Activated naive CD8-positive, alpha-beta T cell (primary cell): ENCODE measurements around the gene LRIT1.

Experiments
- H3K27ac Mint-ChIP-seq: one replicate; pipeline ENCODE4 v1.8.0; 2021; ENCODE audit warnings: mixed read lengths
- H3K27me3 Mint-ChIP-seq: one replicate; pipeline ENCODE4 v1.8.0; 2021; ENCODE audit warnings: mixed read lengths
- H3K36me3 Mint-ChIP-seq: one replicate; pipeline ENCODE4 v1.8.0; 2021; ENCODE audit warnings: mixed read lengths
- H3K4me1 Mint-ChIP-seq: one replicate; pipeline ENCODE4 v1.8.0; 2021; ENCODE audit warnings: low read depth, mixed read lengths
- H3K4me3 Mint-ChIP-seq: one replicate; pipeline ENCODE4 v1.8.0; 2021; ENCODE audit warnings: mild to moderate bottlenecking, mixed read lengths
- H3K9me3 Mint-ChIP-seq: one replicate; pipeline ENCODE4 v1.8.0; 2021; ENCODE audit warnings: low read depth, mixed read lengths

LRIT1 gene

DNA sequence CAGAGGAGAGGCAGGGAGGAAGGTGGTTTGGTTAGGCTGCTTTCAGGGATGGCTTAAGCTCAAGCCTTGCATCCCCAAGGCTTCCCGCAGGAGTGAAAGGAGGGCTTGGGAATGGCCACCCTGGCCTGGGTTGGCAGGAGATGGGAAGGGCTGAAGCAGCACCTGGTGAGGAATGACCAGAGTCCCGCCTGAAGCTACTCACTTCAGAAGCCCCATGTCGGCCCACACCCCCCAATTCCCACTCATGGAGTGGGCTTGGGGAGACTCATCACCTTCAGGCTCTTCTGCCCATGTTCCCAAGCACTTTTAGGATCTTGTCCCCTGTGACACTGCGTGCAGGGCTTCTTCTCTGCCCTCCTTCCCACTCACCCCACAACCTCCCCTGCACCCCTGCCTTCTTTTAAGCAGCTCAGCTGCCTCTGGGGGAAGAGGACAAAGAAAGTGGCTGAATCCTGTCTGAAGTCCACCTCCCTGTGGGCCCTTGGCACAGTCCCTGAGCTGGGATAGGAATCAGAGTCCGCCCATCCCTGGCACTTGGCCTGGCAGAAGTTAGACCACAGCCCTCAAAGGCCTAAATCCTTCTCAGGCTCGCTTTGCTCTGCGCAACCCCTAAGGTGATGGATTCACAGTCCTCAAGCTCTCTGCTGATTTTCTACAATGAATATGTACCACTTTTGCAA is 20.0 kb upstream of the LRIT1 start:
- Mint-ChIP-seq H3K9me3 (no peaks in the 10 kb centered on the region), H3K27ac (no peak overlapping the region), H3K36me3 (no peaks in the 10 kb centered on the region), H3K4me1 (peaks cover 6% of the 10 kb centered on the region), H3K27me3 (peaks cover 16% of the 10 kb centered on the region), H3K4me3 (no peak overlapping the region)

- no peaks in the 10 kb centered on the region for H3K36me3 Mint-ChIP-seq
- H3K27me3 Mint-ChIP-seq, result peaks cover 11% of the 10 kb centered on the region
- no peak overlapping the region for H3K27ac Mint-ChIP-seq
- H3K4me1 Mint-ChIP-seq, result peaks cover 2% of the 10 kb centered on the region
- no peak overlapping the region for H3K4me3 Mint-ChIP-seq
- no peaks in the 10 kb centered on the region for H3K9me3 Mint-ChIP-seq
Measured at GRCh38 chr10:84258034-84258695, 16.8 kb upstream of the LRIT1 start.

DNA sequence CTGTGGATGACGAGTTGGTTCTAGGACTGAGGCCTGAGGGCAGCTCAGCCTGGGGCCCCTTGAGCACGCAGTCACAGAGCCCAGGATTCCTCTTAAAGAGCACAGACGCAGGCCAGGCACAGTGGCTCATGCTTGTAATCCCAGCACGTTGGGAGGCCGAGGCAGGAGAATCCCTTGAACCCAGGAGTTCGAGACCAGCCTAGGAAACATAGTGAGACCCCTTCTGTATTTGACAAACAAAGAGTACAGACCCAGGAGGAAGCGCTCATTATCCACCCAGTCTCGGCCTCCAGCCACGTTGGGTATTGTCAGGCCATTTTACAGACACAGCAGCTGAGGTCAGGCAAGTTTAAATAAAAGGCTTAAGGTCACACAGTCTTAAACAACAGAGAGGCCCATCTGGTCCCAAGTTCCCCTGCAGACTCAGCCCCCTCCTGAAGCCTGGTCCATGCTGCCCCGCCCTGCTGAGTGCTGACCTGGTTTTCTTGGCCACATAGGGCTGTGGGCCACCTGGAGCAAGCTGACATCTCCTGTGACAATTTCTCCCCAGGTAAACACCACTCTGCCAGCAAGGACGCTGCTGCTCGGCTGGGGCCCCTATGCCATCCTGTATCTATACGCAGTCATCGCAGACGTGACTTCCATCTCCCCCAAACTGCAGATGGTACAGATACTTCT is 16.1 kb upstream of the LRIT1 start:
- Mint-ChIP-seq H3K4me3 (no peak overlapping the region), H3K9me3 (no peaks in the 10 kb centered on the region), H3K36me3 (no peaks in the 10 kb centered on the region), H3K27me3 (peaks cover 5% of the 10 kb centered on the region), H3K27ac (no peak overlapping the region), H3K4me1 (peaks cover 2% of the 10 kb centered on the region)

DNA sequence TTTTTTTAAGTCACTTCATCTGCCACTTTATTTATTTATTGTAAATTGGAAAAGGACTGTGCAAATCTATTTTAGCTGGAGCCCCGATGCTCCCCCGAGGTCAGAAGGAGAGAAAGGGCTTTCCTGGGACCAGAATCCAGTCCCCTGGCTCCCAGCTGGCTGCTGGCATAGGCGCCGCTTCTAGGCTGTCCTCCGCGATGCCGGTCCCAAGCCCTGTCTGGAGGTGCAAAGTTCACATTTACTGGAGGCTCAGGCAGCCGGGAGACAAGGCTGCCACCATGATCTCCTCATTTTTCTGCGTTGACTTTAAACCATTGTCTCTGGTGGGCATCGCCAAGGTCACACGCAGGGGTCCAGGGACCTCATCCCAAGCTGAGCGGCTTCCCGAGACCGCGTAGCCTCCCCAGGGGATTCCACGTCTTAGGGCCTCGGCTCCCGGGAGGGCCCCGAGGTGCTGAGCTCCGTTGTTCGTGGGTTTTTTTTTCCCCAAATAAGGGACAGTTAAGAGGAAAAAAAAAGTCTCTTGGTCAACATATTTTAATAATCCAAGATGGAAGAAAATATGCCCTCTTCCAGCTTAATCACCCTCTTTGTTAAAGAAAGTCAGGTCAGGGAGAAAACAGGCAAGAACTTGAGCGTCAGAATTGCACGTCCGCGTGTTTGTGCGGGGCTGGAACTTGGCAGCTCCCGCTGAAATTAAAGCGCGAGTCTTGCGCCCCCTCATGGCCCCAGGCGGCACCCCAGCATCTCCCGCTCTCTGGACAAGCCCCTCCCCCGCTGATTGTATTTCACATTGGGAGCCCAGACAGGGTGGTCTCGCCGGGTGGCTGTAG is 15.4 kb upstream of the LRIT1 start:
- H3K27ac Mint-ChIP-seq, result no peak overlapping the region
- H3K9me3 Mint-ChIP-seq, result no peaks in the 10 kb centered on the region
- H3K27me3 Mint-ChIP-seq, result peaks cover 5% of the 10 kb centered on the region
- peak overlapping the region; percentile 7 for H3K4me3 Mint-ChIP-seq
- peaks cover 2% of the 10 kb centered on the region for H3K4me1 Mint-ChIP-seq
- no peaks in the 10 kb centered on the region for H3K36me3 Mint-ChIP-seq

DNA sequence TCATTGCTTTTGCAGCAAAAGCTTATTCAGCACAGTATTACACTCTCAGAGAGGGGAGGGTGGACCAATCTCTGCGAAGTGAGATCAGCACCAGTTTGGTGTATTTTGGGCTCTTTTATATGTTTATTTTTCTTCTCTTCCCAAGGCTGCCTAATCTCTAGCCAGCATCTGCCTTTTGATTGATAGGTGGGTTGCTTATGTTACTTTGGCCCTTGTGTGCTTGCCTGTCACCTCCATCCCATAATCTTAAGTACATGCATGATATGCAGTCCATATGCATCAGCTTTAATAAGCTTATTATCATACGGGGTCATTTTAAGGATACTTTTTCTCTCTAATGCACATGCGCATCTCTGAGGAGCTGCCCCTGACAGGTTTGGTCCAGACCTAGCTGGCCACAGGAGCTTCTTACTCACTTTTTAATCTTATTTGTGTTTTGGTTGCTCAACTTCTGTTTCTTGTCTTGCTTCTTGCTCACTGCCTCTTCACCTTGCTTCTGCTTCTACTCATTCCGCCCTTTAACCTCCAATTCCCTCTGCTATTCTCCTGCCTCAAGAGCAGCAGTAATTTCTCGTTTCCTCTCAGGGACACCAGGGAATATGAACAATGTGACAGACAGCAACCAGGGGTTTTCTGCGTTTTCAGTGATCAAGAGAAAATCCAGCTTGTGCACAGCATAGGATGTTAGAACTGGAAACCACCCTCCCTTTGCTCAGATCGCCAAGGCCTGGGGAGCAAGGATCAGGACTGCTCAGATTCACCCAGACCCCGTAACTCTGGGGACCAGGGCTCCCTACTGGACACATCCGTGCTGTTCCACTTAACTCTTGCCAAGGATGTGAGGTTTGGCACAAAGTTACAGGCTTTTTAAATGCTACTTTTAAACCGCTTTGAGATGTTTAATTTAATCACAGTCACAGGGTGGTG is 13.5 kb upstream of the LRIT1 start:
- Mint-ChIP-seq H3K9me3 (no peaks in the 10 kb centered on the region), H3K27me3 (peaks cover 5% of the 10 kb centered on the region), H3K4me3 (no peak overlapping the region), H3K27ac (no peak overlapping the region), H3K4me1 (peaks cover 2% of the 10 kb centered on the region), H3K36me3 (no peaks in the 10 kb centered on the region)

DNA sequence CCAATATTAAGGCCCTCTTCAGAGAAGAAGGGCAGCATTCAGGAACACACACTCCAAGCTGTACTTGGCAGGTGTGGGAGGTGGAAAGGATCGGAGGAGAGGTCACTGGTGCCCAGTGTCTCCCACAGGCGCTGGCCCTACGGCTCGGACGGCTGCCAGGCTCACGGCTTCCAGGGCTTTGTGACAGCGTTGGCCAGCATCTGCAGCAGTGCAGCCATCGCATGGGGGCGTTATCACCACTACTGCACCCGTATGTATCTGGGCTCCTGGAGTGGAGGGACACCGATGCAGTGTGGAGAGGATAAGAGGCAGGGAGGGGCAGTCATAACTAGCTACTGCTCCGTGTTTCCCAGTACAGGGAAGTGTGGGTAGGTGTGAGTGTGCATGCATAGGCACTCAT is 7.4 kb upstream of the LRIT1 start:
- Mint-ChIP-seq H3K36me3 (no peaks in the 10 kb centered on the region), H3K4me1 (no peaks in the 10 kb centered on the region)

DNA sequence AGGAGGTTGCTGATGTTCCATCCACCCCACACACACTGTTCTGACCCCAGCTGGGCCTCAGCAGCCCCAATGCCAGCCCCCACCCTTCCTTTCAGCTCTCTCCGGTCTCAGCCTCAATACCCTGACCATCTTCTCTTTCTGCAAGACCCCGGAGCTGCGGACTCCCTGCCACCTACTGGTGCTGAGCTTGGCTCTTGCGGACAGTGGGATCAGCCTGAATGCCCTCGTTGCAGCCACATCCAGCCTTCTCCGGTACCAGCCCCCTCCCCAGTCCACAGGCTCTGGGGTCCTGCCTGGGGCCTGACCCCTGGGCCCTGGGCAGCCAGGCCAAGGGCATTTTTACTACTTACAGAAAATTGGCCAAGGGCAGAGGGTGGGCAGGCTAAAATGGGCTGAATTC is 6.2 kb upstream of the LRIT1 start:
- no peaks in the 10 kb centered on the region for H3K27me3 Mint-ChIP-seq
- H3K27ac Mint-ChIP-seq, result no peak overlapping the region
- no peaks in the 10 kb centered on the region for H3K4me1 Mint-ChIP-seq
- H3K4me3 Mint-ChIP-seq, result no peak overlapping the region
- H3K9me3 Mint-ChIP-seq, result no peaks in the 10 kb centered on the region
- no peaks in the 10 kb centered on the region for H3K36me3 Mint-ChIP-seq

More for the DNA sequence above, 7.4 kb upstream of the LRIT1 start:
- no peak overlapping the region for H3K4me3 Mint-ChIP-seq
- H3K27me3 Mint-ChIP-seq, result no peaks in the 10 kb centered on the region
- H3K9me3 Mint-ChIP-seq, result no peaks in the 10 kb centered on the region
- H3K27ac Mint-ChIP-seq, result no peak overlapping the region

- Mint-ChIP-seq H3K27ac (no peak within 1 kb of the TSS), H3K27me3 (no peaks in the 10 kb centered on the region), H3K4me1 (no peaks in the 10 kb centered on the region), H3K4me3 (no peak within 1 kb of the TSS), H3K36me3 (no peaks in the 10 kb centered on the region), H3K9me3 (no peaks in the 10 kb centered on the region)
Measured at GRCh38 chr10:84244651-84245270, 3.4 kb upstream of the LRIT1 start, which contains the start of gene RGR. TSS of gene RGR (plus strand) at chr10:84245053. CDS start at chr10:84245091, 38 bp downstream.

- Mint-ChIP-seq H3K9me3 (no peaks in the 10 kb centered on the region), H3K4me3 (no peak overlapping the region)
Measured at GRCh38 chr10:84243759-84244158, 2.4 kb upstream of the LRIT1 start.

DNA sequence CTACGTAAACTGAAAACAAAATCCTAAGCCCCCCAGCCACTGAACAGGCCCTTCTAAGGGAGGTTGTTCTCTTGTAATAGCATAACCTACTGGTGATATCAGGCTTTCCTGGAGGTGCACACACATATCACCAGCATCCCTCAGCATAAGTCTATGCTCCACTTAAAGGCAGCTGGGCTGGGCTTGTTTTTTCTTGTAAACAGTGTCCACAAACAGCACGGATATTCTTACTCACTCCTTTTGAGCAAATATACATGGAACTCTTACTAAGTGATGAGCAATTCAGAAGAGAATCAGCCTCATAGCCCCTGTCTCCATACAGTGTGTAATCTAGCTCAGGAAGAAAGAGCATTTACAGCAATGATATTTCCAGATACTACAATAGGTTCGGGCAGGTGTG is 2.4 kb downstream of the LRIT1 start:
- H3K9me3 Mint-ChIP-seq, result no peaks in the 10 kb centered on the region
- peaks cover 3% of the 10 kb centered on the region for H3K27me3 Mint-ChIP-seq
- no peaks in the 10 kb centered on the region for H3K36me3 Mint-ChIP-seq
- H3K27ac Mint-ChIP-seq, result no peak overlapping the region
- no peak overlapping the region for H3K4me3 Mint-ChIP-seq
- H3K4me1 Mint-ChIP-seq, result no peaks in the 10 kb centered on the region

More at GRCh38 chr10:84243759-84244158, 2.4 kb upstream of the LRIT1 start:
- H3K4me1 Mint-ChIP-seq, result no peaks in the 10 kb centered on the region
- H3K27me3 Mint-ChIP-seq, result no peaks in the 10 kb centered on the region
- H3K27ac Mint-ChIP-seq, result no peak overlapping the region
- no peaks in the 10 kb centered on the region for H3K36me3 Mint-ChIP-seq

- no peaks in the 10 kb centered on the region for H3K4me1 Mint-ChIP-seq
- no peaks in the 10 kb centered on the region for H3K9me3 Mint-ChIP-seq
- no peak overlapping the region for H3K4me3 Mint-ChIP-seq
- H3K27me3 Mint-ChIP-seq, result peaks cover 3% of the 10 kb centered on the region
- H3K27ac Mint-ChIP-seq, result no peak overlapping the region
- no peaks in the 10 kb centered on the region for H3K36me3 Mint-ChIP-seq
Measured at GRCh38 chr10:84237199-84238051, 3.9 kb downstream of the LRIT1 start.

GRCh38 chr10:84236807-84237198 is 4.5 kb downstream of the LRIT1 start:
- Mint-ChIP-seq H3K27me3 (peaks cover 3% of the 10 kb centered on the region), H3K4me1 (no peaks in the 10 kb centered on the region), H3K4me3 (no peak overlapping the region), H3K9me3 (no peaks in the 10 kb centered on the region), H3K27ac (no peak overlapping the region), H3K36me3 (no peaks in the 10 kb centered on the region)

DNA sequence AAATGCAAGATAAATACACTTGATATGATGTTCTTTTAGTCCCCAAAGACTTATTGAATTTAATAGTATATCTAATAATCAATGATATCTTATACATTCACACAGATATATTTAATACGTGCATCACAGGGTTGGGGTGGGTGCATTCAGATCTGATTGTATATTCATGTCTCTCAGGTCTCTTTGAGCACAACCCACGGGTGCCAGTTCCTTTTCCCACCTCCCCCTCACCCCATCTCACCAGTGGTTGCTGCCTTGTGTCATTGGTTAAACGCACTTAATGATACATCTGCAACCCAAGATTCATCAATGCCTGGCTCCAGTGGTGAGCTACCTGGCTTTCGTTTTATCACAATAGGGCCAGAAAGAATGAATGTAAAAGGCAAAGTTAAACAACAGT is 6.2 kb downstream of the LRIT1 start:
- Mint-ChIP-seq H3K36me3 (no peaks in the 10 kb centered on the region), H3K9me3 (no peaks in the 10 kb centered on the region), H3K27ac (no peak overlapping the region), H3K27me3 (peaks cover 4% of the 10 kb centered on the region), H3K4me3 (no peak overlapping the region), H3K4me1 (no peaks in the 10 kb centered on the region)
